ENCODE data around the gene TRIM52. TPM values are rescaled to one million over a fixed set of nuclear protein-coding genes. Genes with fewer than 3 reads are reported as not detected.

The TRIM52 gene
- total and polyA plus RNA-seq, 2 of the 13 experiments (the other 11 are each of a cell fraction or from before 2014, with no cell fraction given) = 7.2 to 11.6 TPM

- TF ChIP-seq XRCC5 (optimal IDR thresholded peaks at IDR 0.05; ENCODE audit: low read length) = no peak
- no peak for TF ChIP-seq ZBTB26 (CRISPR knock-in tag; IDR thresholded peaks at IDR 0.05; ENCODE audit: borderline replicate concordance)
- no peak for TF ChIP-seq PREB (CRISPR knock-in tag; IDR thresholded peaks at IDR 0.05)
- no peak for TF ChIP-seq HOXA3 (CRISPR knock-in tag; IDR thresholded peaks at IDR 0.05)
- no peak for TF ChIP-seq ZNF121 (CRISPR knock-in tag; IDR thresholded peaks at IDR 0.05)
- no peak for TF ChIP-seq NPAS2 (CRISPR knock-in tag; IDR thresholded peaks at IDR 0.05; ENCODE audit: borderline replicate concordance)
- no peak for TF ChIP-seq ZNF350 (CRISPR knock-in tag; IDR thresholded peaks at IDR 0.05; ENCODE audit: borderline replicate concordance, low read depth)
- no peak for TF ChIP-seq ZMAT5 (CRISPR knock-in tag; IDR thresholded peaks at IDR 0.05; ENCODE audit: borderline replicate concordance, low read depth)
- no peak for TF ChIP-seq CCAR2 (optimal IDR thresholded peaks at IDR 0.05; ENCODE audit: low read depth, low read length)
- no peak for TF ChIP-seq ZNF430 (CRISPR knock-in tag; IDR thresholded peaks at IDR 0.05)
- no peak for TF ChIP-seq REST (IDR thresholded peaks at IDR 0.05; ENCODE audit: borderline replicate concordance in 1 of 2, low read depth in 1 of 2, low read length in 2 of 2)
- no peak for TF ChIP-seq ATF5 (CRISPR knock-in tag; IDR thresholded peaks at IDR 0.05; ENCODE audit: low read depth)
- no peak for TF ChIP-seq RERE (CRISPR knock-in tag; IDR thresholded peaks at IDR 0.05; ENCODE audit: low read depth)
- no peak for TF ChIP-seq CREM (IDR thresholded peaks at IDR 0.05)
- TF ChIP-seq CREM (CRISPR knock-in tag; IDR thresholded peaks at IDR 0.05) = no peak
- TF ChIP-seq ZFAT (CRISPR knock-in tag; conservative IDR thresholded peaks at IDR 0.05) = no peak
- no peak for TF ChIP-seq U2AF1 (optimal IDR thresholded peaks at IDR 0.05; ENCODE audit: low read depth, low read length)
Observed at GRCh38 chr5:181239062-181239663, 21.8 kb downstream of the TRIM52 start (continued).

Data from HepG2 (cell line).